ENCODE results near the gene PDE6H.

DNA sequence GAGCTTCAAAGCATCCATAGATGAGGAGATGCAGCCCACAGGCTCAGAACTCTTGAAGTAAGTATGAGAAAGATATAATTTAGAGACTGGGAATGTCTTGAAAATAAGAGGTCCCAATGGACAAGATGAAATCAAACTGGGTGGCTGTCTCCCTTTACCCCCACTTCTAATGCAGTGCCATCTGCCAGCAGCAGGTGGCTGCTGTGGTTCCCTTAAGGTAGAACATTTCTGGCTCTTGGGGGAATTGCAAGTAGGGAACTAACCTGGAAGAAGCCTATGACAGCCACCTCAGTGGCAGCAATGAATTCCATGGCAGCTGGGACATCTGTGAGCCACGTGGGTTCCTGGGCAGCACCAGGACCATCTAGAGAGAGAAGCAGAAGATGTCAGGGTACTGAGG is 35.2 kb upstream of the PDE6H start:
- TF ChIP-seq, protein P1, sequence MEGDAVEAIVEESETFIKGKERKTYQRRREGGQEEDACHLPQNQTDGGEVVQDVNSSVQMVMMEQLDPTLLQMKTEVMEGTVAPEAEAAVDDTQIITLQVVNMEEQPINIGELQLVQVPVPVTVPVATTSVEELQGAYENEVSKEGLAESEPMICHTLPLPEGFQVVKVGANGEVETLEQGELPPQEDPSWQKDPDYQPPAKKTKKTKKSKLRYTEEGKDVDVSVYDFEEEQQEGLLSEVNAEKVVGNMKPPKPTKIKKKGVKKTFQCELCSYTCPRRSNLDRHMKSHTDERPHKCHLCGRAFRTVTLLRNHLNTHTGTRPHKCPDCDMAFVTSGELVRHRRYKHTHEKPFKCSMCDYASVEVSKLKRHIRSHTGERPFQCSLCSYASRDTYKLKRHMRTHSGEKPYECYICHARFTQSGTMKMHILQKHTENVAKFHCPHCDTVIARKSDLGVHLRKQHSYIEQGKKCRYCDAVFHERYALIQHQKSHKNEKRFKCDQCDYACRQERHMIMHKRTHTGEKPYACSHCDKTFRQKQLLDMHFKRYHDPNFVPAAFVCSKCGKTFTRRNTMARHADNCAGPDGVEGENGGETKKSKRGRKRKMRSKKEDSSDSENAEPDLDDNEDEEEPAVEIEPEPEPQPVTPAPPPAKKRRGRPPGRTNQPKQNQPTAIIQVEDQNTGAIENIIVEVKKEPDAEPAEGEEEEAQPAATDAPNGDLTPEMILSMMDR (IDR thresholded peaks at IDR 0.05): no peak
- TF ChIP-seq POLR2A (IDR thresholded peaks at IDR 0.05): no peak

Measured in heart left ventricle (tissue), 13 donors.